ENCODE data around the gene NNAT.

NNAT gene

GRCh38 chr20:37502654-37503053, 18.4 kb upstream of the NNAT start:
- DNase-seq (ENCODE audit: low read depth in 2 of 2, low spot score in 1 of 2): no peak

GRCh38 chr20:37503256-37503927, 17.7 kb upstream of the NNAT start:
- DNase-seq (ENCODE audit: low read depth in 2 of 2, low spot score in 1 of 2): no peak

GRCh38 chr20:37504404-37505096, 16.5 kb upstream of the NNAT start:
- no peak for DNase-seq (ENCODE audit: low read depth in 2 of 2, low spot score in 1 of 2)

- no peak for DNase-seq (ENCODE audit: low read depth in 2 of 2, low spot score in 1 of 2)
Measured at GRCh38 chr20:37505263-37506151, 15.5 kb upstream of the NNAT start.

GRCh38 chr20:37506152-37506725, 14.8 kb upstream of the NNAT start:
- DNase-seq (ENCODE audit: low read depth in 2 of 2, low spot score in 1 of 2): no peak

GRCh38 chr20:37510226-37510625, 10.8 kb upstream of the NNAT start:
- no peak for DNase-seq (ENCODE audit: low read depth in 2 of 2, low spot score in 1 of 2)

GRCh38 chr20:37511610-37512275, 9.3 kb upstream of the NNAT start:
- no peak for DNase-seq (ENCODE audit: low read depth in 2 of 2, low spot score in 1 of 2)

- DNase-seq (ENCODE audit: low read depth in 2 of 2, low spot score in 1 of 2): no peak
Measured at GRCh38 chr20:37513779-37514359, 7.2 kb upstream of the NNAT start.

GRCh38 chr20:37515876-37516275, 5.2 kb upstream of the NNAT start:
- no peak for DNase-seq (ENCODE audit: low read depth in 2 of 2, low spot score in 1 of 2)

- DNase-seq (ENCODE audit: low read depth in 2 of 2, low spot score in 1 of 2): no peak
Measured at GRCh38 chr20:37516811-37517750, 4.0 kb upstream of the NNAT start.

GRCh38 chr20:37518059-37518458, 3.0 kb upstream of the NNAT start:
- DNase-seq (ENCODE audit: low read depth in 2 of 2, low spot score in 1 of 2): no peak

- no peak for DNase-seq (ENCODE audit: low read depth in 2 of 2, low spot score in 1 of 2)
Measured at GRCh38 chr20:37518606-37519507, 2.2 kb upstream of the NNAT start.

- DNase-seq (ENCODE audit: low read depth in 2 of 2, low spot score in 1 of 2): no peak
Measured at GRCh38 chr20:37519508-37520418, 1.3 kb upstream of the NNAT start.

GRCh38 chr20:37520419-37520955, 563 bp upstream of the NNAT start:
- no peak for DNase-seq (ENCODE audit: low read depth in 2 of 2, low spot score in 1 of 2)

- no peak for DNase-seq (ENCODE audit: low read depth in 2 of 2, low spot score in 1 of 2)
Measured at GRCh38 chr20:37522260-37523011, 1.4 kb downstream of the NNAT start.

GRCh38 chr20:37523012-37523391, 2.0 kb downstream of the NNAT start:
- DNase-seq (ENCODE audit: low read depth in 2 of 2, low spot score in 1 of 2): no peak

All from stimulated activated CD8-positive, alpha-beta memory T cell treated with anti-CD3 and anti-CD28 coated beads, Interleukin-4, amount 100 ng/mL, for 1 hour (primary cell).